ENCODE data around the gene XPNPEP1. TPM values are rescaled to one million over a fixed set of nuclear protein-coding genes. Genes with fewer than 3 reads are reported as not detected.
A peak's percentile ranks its signal among the peaks of the same experiment; 100 is the strongest.

The XPNPEP1 gene
- total RNA-seq, 4 donors from 2014 or later = 108 to 298 (median 127) TPM

DNA sequence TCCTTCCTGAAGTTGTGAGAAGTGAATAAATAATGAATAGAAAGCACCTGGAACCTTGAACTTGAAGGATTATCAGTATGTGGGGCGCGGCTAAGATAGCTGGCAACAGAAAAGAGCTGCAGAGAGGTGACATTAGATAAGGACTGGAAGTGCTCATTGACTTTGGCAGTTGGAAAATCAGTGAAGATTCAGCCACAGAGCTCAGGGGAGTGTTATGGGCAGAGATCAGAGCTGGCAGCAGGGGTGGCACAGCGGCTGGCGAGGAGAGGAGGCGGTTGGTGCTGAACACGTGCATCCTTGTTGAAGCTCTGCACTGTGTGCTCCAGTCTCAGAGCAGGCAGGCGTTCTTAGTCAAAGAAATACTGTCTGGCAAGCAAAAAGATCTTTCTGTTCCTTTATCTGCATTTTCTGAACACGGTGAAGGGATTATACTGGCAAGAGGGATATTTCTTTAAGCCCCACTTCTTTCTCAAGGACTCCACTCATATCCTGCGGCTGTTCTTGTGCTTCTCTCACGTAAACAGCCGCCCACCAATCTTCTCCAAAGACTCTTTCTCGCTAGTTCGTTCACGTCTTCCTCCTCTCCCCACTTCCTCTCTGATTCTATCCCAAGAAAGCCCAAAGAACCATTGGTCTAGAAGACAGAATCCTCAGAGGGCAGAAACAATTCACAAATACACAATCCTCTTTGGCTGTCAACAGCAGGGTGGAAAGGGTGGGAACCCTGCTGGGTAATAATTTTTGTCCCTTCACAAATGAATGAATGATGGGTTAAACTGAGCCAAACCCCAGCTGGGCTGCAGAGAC, 45.8 kb upstream of the XPNPEP1 start:
- Histone ChIP-seq H3K9me3 (no peaks in the 10 kb centered on the region), H3K36me3 (no peaks in the 10 kb centered on the region), H3K27ac (peak overlapping the region; percentile 33 to 66 (median 56)), H3K4me1 (peaks cover 8 to 48% (median 34%) of the 10 kb centered on the region in 4 donors), H3K4me3 (no peak overlapping the region), H3K27me3 (no peaks in the 10 kb centered on the region)
- in situ Hi-C loops (cut with MboI; ENCODE audit: low pct_ligation_motif_present in 1 of 4, low pct_unique_long_range_greater_than_20kb in 1 of 4, low sequenced_read_pairs in 3 of 4) = no loop called here
- 65 to 67% methylated on average over 9 to 14 of the region's 14 CpGs for WGBS, 2 donors (ENCODE audit: low coverage in 1 of 2)
- no peak for TF ChIP-seq POLR2AphosphoS5 (IDR thresholded peaks at IDR 0.05)
- TF ChIP-seq POLR2A (IDR thresholded peaks at IDR 0.05) = peak; percentile 6
- TF ChIP-seq, protein P1, sequence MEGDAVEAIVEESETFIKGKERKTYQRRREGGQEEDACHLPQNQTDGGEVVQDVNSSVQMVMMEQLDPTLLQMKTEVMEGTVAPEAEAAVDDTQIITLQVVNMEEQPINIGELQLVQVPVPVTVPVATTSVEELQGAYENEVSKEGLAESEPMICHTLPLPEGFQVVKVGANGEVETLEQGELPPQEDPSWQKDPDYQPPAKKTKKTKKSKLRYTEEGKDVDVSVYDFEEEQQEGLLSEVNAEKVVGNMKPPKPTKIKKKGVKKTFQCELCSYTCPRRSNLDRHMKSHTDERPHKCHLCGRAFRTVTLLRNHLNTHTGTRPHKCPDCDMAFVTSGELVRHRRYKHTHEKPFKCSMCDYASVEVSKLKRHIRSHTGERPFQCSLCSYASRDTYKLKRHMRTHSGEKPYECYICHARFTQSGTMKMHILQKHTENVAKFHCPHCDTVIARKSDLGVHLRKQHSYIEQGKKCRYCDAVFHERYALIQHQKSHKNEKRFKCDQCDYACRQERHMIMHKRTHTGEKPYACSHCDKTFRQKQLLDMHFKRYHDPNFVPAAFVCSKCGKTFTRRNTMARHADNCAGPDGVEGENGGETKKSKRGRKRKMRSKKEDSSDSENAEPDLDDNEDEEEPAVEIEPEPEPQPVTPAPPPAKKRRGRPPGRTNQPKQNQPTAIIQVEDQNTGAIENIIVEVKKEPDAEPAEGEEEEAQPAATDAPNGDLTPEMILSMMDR (IDR thresholded peaks at IDR 0.05) = no peak
- intact Hi-C loops (cut with DNase I; ENCODE audit: low total_unique reads) = no loop called here
- peak; percentile 42 for DNase-seq

DNA sequence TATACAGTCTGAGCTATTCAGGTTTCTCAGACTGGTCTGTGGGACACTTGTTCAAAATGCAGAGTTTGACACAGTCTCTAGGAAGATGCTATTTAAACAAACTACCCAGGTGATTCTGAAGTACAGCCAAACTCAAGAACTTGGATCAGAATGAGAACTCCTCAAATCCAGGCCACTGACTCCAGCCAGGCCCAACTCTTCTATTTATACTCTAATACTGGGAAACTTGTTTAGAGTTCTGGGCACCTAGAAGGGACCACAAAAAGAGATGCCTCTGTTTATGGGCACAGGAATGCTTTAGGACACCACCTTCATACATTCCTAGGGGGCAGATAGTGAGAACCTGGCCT, 44.4 kb upstream of the XPNPEP1 start:
- in situ Hi-C loops (cut with MboI; ENCODE audit: low pct_ligation_motif_present in 1 of 4, low pct_unique_long_range_greater_than_20kb in 1 of 4, low sequenced_read_pairs in 3 of 4) = no loop called here
- H3K9me3 ChIP-seq = no peaks in the 10 kb centered on the region
- TF ChIP-seq POLR2AphosphoS5 (IDR thresholded peaks at IDR 0.05) (no peak), POLR2A (IDR thresholded peaks at IDR 0.05) (no peak), EP300 (IDR thresholded peaks at IDR 0.05; ENCODE audit: low read depth) (no peak)
- TF ChIP-seq, protein P1 (IDR thresholded peaks at IDR 0.05) = no peak
- peak overlapping the region; percentile 14 to 52 (median 42) for H3K27ac ChIP-seq
- intact Hi-C loops (cut with DNase I; ENCODE audit: low total_unique reads) = no loop called here
- no peaks in the 10 kb centered on the region for H3K27me3 ChIP-seq
- no peak for DNase-seq
- H3K4me3 ChIP-seq = no peak overlapping the region
- H3K36me3 ChIP-seq = no peaks in the 10 kb centered on the region
- H3K4me1 ChIP-seq = peaks cover 8 to 48% (median 34%) of the 10 kb centered on the region in 4 donors

DNA sequence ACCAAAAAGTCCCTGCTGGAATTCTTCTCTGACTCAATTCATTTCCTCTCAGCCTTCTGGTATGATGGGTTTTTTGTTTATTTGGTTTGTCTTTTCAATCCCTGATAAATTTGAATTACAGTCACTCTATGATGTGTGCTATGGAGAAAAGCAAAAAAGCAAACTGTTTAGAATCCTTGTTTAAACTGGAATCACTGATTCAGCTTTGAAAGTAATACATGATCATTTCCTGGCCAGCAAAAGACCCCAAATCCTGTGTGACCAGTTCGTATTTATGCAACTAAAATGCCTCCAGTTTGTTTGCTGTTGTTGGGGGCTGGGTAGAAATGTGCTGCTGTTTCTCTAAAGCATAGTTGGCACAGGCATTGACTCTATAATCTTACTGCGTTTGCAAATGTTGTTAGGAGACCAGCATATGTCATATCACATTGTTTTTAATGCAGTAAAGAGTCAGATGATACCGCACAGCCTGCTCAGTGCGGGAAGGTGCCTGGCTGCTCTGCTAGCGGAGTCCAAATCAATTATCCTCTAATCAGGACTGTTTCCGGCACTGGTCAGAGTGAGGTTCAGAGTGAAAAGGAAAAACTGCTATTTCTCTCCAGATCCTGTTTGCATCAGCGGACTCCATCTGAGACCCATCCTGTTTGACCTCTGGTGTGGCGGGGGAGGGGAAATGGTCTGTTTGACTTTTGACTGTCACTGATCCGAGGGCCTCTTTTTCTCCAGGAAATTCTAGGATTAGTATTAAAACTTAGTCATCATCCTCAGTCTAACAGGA, 43.8 kb upstream of the XPNPEP1 start:
- Histone ChIP-seq H3K27ac (peak overlapping the region; percentile 14 to 52 (median 42)), H3K4me1 (peaks cover 8 to 49% (median 34%) of the 10 kb centered on the region in 4 donors), H3K4me3 (no peak overlapping the region), H3K27me3 (no peaks in the 10 kb centered on the region), H3K9me3 (no peaks in the 10 kb centered on the region), H3K36me3 (no peaks in the 10 kb centered on the region)
- intact Hi-C loops (cut with DNase I; ENCODE audit: low total_unique reads) (no loop called here), in situ Hi-C loops (cut with MboI; ENCODE audit: low pct_ligation_motif_present in 1 of 4, low pct_unique_long_range_greater_than_20kb in 1 of 4, low sequenced_read_pairs in 3 of 4) (no loop called here)
- no peak for DNase-seq
- TF ChIP-seq POLR2A (IDR thresholded peaks at IDR 0.05) (no peak), POLR2AphosphoS5 (IDR thresholded peaks at IDR 0.05) (no peak), EP300 (IDR thresholded peaks at IDR 0.05; ENCODE audit: low read depth) (no peak)
- TF ChIP-seq, protein P1 (IDR thresholded peaks at IDR 0.05) = no peak
- 40 to 52% methylated on average over 7 to 9 of the region's 9 CpGs for WGBS, 2 donors (ENCODE audit: low coverage in 1 of 2)

DNA sequence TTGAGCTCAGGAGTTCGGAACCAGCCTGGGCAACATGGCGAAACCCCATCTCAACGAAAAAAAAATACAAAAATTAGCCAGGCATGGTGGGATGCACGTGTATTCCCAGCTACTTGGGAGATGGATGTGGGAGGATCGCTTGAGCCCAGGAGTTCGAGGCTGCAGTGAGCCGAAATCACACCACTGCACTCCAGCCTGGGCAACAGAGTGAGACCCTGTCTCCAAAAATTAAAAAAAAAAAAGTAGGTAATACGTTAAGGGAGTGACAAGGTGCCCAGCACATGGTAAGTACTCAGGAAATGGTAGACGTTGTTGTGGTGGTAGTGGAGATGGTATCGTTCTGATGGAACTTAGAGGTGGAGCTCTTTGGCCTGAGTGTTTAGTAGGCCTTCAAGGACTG, 41.0 kb upstream of the XPNPEP1 start:
- H3K4me1 ChIP-seq = peaks cover 7 to 51% (median 31%) of the 10 kb centered on the region in 4 donors
- H3K9me3 ChIP-seq = no peaks in the 10 kb centered on the region
- 88 to 90% methylated on average over 9 to 10 of the region's 10 CpGs for WGBS, 2 donors (ENCODE audit: low coverage in 1 of 2)
- TF ChIP-seq, protein P1 (IDR thresholded peaks at IDR 0.05) = no peak
- TF ChIP-seq POLR2AphosphoS5 (IDR thresholded peaks at IDR 0.05) (no peak), POLR2A (IDR thresholded peaks at IDR 0.05) (no peak), EP300 (IDR thresholded peaks at IDR 0.05; ENCODE audit: low read depth) (no peak)
- intact Hi-C loops (cut with DNase I; ENCODE audit: low total_unique reads) (no loop called here), in situ Hi-C loops (cut with MboI; ENCODE audit: low pct_ligation_motif_present in 1 of 4, low pct_unique_long_range_greater_than_20kb in 1 of 4, low sequenced_read_pairs in 3 of 4) (no loop called here)
- no peak overlapping the region for H3K27ac ChIP-seq
- DNase-seq = no peak
- no peak overlapping the region for H3K4me3 ChIP-seq
- no peaks in the 10 kb centered on the region for H3K27me3 ChIP-seq
- no peaks in the 10 kb centered on the region for H3K36me3 ChIP-seq

Data from transverse colon (tissue), 4 donors.